Retinal pigment epithelial cell (primary cell): ENCODE data around the gene SLC38A8.

Experiments
- DNase-seq: peaks from one replicate; pipeline ENCODE4 v3.0.0-alpha.2; 2010; ENCODE audit warnings: low read depth
- H3K4me3 ChIP-seq: 2 replicates; pipeline ENCODE4 v1.5.1; 2011; ENCODE audit warnings: mild to moderate bottlenecking, low read length, control low read depth, moderate library complexity
- CTCF ChIP-seq: conservative IDR thresholded peaks from 2 replicates; pipeline ENCODE4 v1.5.1; 2011; ENCODE audit warnings: low read depth, low read length, control low read depth, inconsistent platforms

SLC38A8 gene

GRCh38 chr16:84004442-84004841, 38.2 kb downstream of the SLC38A8 start:
- no peak for TF ChIP-seq CTCF
- DNase-seq, result no peak
- H3K4me3 ChIP-seq, result no peak overlapping the region

GRCh38 chr16:84003038-84003437, 39.6 kb downstream of the SLC38A8 start:
- H3K4me3 ChIP-seq, result no peak overlapping the region
- no peak for TF ChIP-seq CTCF
- DNase-seq, result no peak

DNA sequence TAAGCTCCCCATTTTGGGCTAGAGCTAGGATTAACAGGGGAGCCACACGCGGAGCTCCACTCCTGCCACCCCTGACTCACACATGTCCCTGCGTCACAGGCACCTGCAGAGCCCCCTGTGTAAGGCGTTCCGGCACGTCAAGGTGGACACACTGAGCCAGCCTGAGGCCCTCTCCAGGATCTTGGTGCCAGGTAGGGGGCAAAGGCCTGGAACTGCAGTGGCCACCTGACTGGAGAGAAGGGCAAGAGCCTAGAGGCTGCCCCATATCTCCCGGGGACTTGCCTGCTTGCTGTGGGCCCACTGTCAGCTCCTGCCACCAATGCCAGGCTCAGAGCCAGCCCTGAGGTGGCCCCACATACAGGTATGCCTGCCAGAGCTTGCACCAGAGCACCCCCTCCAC, 40.9 kb downstream of the SLC38A8 start:
- H3K4me3 ChIP-seq, result no peak overlapping the region
- no peak for TF ChIP-seq CTCF
- no peak for DNase-seq

GRCh38 chr16:84000989-84001642, 41.5 kb downstream of the SLC38A8 start:
- DNase-seq, result no peak

DNA sequence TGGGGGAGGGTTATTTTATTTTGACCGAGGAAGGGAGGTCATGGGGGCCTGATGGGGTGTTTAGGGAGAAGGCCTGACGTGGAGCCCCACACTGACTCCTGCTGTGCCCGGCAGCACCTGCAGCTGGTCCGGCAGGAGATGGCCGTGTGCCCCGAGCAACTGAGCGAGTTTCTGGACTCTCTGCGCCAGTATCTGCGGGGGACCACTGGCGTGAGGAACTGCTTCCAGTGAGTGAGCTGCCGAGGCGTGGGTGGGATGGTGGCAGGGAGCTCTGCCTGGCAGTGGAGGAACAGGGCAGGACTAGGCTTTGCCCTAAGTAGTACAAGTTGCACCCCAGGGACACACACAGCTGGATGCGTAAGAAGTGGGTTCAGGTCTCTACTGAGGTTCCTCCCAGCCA, 44.5 kb downstream of the SLC38A8 start:
- no peak for DNase-seq
- H3K4me3 ChIP-seq, result no peak overlapping the region
- TF ChIP-seq CTCF, result no peak

More at GRCh38 chr16:84000989-84001642, 41.5 kb downstream of the SLC38A8 start:
- no peak overlapping the region for H3K4me3 ChIP-seq
- no peak for TF ChIP-seq CTCF

- no peak for DNase-seq
- TF ChIP-seq CTCF, result no peak
- H3K4me3 ChIP-seq, result no peak overlapping the region
Measured at GRCh38 chr16:83996481-83997252, 45.9 kb downstream of the SLC38A8 start.

DNA sequence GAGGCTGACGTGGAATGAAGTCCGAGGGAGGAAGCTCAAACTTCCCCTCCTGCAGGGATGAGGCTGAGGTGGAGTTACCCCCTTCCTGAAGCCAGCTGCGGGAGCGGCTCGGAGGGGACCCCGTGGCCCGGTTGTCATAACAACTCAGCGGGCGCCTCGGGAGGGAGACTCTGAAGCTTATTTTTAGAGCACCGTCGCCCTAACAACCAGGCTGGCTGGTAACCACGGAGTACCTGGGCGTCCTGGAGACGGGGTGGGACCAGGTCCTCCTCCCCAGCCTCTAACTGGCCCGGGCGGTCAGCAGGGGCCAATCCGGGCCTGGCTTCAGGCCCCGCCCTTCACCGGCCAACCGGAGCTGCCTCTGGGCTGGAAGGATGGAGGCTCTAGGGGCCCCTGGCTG, 46.8 kb downstream of the SLC38A8 start:
- TF ChIP-seq CTCF, result no peak
- no peak for DNase-seq
- peak overlapping the region; percentile 14 for H3K4me3 ChIP-seq
